ENCODE measurements around the gene SLC25A6.
"Not testable (repeated sequence)": the region's sequence is repeated elsewhere in the genome, so short reads cannot be mapped to it uniquely, and the experiment has no call there.

The SLC25A6 gene

DNA sequence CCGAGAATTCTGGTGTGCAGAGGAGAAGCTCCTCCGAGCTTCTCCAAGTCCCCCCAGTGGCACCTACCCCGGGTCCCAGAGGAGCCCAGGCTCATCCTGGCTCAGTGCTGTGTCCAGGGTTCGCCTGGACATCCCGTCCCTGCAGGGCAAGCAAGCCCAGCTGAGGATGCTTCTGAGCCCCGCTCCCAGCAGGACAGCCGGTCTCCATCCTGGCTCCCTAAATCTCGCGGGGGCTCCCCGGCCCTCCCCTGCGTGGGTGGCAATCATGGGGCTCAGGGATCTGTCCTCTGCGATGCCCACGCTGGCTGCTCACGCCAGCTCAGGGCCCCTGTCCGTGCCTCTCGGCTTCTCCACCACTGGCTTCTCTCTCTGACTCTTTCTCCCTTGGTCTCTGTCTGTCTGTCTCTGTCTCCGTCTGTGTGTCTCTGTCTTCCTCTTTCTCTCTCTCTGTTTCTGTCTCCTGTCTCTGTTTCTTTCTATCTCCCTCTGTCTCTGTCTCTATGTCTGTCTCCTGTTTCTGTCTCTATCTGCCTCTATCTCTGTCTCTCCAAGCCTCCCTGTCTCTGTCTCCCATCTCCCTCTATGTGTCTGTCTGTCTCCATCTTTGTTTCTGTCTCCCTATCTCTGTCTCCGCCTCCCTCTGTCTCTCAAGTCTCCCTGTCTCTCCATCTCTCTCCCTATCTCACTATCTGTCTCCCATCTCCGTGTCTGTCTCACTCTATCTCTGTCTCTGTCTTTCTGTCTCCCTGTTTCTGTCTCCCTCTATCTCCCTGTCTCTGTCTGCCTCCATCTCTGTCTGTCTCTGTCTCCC lies 27.8 kb upstream of the SLC25A6 start:
- DNase-seq (ENCODE audit: insufficient read length, low spot score) = no peak
- no peak for FAIRE-seq
- no peak for TF ChIP-seq POLR2A (IDR thresholded peaks at IDR 0.05; ENCODE audit: low read depth, low read length)

DNA sequence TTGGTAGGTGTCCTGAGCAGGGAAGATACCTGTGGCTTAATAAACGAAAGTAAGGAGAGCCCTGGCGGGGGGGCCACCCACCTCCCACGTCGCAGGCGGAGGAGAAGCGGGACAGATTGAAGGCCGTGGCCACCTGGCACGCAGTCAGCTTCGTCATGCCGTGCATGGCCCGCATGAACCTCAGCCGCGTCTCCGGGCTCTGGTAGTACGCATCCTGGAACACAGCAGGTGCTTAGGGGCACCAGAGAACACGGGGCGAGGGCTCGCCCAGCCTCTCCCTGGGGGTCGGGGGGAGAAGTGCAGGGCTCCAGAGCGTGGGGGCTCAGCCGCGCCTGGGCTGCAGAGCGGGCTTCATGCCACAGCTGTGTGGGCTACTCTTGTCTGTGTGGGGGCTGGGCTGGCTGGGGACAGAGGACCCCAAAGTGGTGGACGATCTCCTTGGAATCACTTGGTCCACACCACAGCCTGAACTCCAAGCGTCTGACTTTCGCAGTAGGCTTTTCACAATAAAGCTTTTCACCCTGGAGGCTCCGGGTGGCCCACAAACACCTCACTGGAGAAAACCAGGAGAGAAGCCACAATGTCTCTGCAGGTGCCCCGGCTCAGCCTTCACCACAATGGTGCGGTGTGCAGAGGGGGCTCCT lies 27.1 kb upstream of the SLC25A6 start:
- FAIRE-seq (no peak), DNase-seq (ENCODE audit: insufficient read length, low spot score) (no peak)
- TF ChIP-seq POLR2A (IDR thresholded peaks at IDR 0.05; ENCODE audit: low read depth, low read length) = no peak; the same call in 1 of the 2 replicates

DNA sequence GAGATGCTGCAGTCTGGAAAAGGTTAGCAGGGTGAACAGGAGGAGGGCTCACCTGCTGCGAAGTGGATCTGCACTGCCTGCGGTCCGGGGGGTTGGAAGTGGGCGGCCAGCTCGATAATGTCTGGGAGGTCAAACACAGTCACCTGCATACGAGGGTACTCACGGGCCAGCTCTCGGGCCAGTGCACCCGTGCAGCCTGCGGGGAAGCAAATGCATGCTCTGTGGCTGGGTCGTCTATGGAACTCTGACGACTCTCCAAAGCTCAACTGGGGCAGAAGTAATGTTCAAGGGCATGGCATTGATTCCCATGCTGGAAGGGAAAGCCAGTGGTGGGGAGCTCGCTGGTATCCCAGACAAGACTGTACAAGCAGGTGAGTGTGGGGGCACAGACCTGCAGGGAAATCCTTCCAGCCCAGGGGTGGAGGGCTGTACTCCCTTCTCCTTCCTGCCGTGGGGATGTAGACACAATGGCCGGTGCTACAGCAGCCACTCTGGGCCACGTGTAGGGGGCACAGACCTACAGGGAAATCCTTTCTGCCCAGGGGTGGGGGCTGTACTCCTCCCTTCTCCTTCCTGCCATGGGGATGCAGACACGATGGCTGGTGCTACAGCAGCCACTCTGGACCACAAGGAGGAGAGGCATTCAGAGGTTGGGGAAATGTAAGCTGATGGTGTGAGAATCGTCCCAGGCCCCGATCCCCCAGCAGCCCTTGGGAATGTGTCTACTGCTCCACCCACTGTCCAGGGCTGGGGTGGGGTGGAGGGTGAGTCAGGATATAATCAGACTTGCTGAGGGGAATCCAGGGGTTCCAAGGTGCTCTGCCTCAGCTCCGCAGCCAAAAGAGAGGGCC lies 26.2 kb upstream of the SLC25A6 start:
- DNase-seq (ENCODE audit: insufficient read length, low spot score) (no peak), FAIRE-seq (no peak)
- 0 out of 2 replicates have a peak, but pooled peaks have one; percentile 8 for TF ChIP-seq POLR2A (IDR thresholded peaks at IDR 0.05; ENCODE audit: low read depth, low read length)

GRCh38 chrX:1416965-1417760 lies 25.2 kb upstream of the SLC25A6 start:
- no peak for DNase-seq (ENCODE audit: insufficient read length, low spot score)
- FAIRE-seq = no peak
- no peak for TF ChIP-seq POLR2A (IDR thresholded peaks at IDR 0.05; ENCODE audit: low read depth, low read length)

GRCh38 chrX:1416327-1416784 lies 24.4 kb upstream of the SLC25A6 start:
- FAIRE-seq (no peak), DNase-seq (ENCODE audit: insufficient read length, low spot score) (no peak)
- TF ChIP-seq POLR2A (IDR thresholded peaks at IDR 0.05; ENCODE audit: low read depth, low read length) = no peak

DNA sequence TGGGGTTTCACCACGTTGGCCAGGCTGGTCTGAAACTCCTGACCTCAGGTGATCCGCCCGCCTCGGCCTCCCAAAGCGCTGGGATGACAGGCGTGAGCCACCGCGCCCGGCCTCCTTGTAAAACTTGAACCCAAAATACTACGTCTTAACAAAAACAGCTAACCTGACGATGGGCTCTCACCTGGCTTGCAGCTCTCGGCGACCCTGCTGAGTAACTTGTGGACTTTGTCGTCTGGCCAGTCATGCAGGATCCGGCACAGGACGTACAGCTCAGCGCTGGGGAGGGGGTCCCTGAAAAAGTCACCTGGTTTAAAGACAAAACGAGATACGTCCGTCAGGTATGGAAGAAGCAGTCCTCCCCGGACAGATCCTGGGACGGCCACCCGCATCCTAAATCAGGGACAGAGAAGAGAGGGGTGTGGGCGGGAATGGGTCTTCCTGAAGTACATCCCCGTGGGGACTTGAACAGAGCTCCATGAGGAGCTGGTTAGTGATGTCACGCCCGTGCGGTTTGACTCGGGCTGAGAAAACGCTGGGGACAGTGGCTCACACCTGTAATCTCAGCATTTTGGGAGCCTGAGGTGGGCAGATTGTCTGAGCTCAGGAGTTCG lies 20.7 kb upstream of the SLC25A6 start:
- FAIRE-seq (no peak), DNase-seq (ENCODE audit: insufficient read length, low spot score) (no peak)
- TF ChIP-seq POLR2A (IDR thresholded peaks at IDR 0.05; ENCODE audit: low read depth, low read length) = no peak

- no peak for FAIRE-seq
- no peak for TF ChIP-seq POLR2A (IDR thresholded peaks at IDR 0.05; ENCODE audit: low read depth, low read length)
- DNase-seq (ENCODE audit: insufficient read length, low spot score) = no peak
Observed at GRCh38 chrX:1411326-1411725, 19.4 kb upstream of the SLC25A6 start.

DNA sequence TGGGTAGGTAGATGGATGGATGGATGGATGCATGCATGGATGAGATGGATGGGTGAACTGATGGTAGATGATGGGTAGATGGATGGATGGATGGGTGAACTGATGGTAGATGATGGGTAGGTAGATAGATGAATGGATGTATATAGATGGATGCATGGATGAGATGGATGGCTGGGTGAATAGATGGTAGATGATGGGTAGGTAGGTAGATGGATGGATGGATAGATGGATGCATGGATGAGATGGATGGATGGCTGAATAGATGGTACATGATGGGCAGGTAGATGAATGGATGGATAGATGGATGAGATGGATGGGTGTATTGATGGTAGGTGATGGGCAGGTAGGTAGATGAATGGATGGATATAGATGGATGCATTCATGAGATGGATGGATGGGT lies 15.1 kb upstream of the SLC25A6 start:
- FAIRE-seq (no peak), DNase-seq (ENCODE audit: insufficient read length, low spot score) (no peak)
- no peak for TF ChIP-seq POLR2A (IDR thresholded peaks at IDR 0.05; ENCODE audit: low read depth, low read length)

- not testable (repeated sequence) for DNase-seq (ENCODE audit: insufficient read length, low spot score); FAIRE-seq
Observed at GRCh38 chrX:1405769-1406168, 13.9 kb upstream of the SLC25A6 start.

DNA sequence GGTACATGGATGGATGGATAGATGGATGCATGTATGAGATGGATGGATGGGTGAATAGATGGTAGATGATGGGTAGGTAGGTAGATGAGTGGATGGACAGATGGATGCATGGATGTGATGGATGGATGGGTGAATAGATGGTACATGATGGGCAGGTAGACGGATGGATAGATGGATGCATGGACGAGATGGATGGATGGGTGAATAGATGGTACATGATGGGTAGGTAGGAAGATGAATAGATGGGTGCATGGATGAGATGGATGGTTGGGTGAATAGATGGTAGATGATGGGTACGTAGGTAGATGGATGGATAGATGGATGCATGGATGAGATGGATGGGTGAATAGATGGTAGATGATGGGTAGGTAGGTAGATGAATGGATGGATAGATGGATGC lies 12.0 kb upstream of the SLC25A6 start:
- FAIRE-seq; DNase-seq (ENCODE audit: insufficient read length, low spot score): not testable (repeated sequence)

DNA sequence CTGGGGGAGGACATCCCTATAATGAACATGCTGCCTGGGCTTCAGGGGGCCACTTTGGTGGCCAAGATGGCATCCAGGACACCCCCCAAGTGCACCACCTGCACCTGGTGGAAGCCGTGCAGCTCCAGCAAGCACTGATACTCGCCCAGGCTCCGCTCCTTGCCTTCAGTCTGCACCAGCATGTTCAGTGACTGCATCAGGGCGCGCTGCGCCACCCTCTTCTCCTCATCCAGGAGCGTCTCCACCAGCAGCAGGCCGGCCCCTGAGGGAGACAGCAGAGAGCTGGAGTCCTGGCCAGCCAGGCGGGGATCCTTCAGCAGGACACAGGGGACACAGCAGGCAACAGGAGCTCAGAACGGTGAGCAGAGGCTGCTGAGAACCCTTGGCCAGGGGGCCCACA lies 11.3 kb upstream of the SLC25A6 start:
- no peak for TF ChIP-seq POLR2A (IDR thresholded peaks at IDR 0.05; ENCODE audit: low read depth, low read length)
- FAIRE-seq = no peak
- no peak for DNase-seq (ENCODE audit: insufficient read length, low spot score)

- DNase-seq (ENCODE audit: insufficient read length, low spot score) = no peak
- no peak for FAIRE-seq
- no peak for TF ChIP-seq POLR2A (IDR thresholded peaks at IDR 0.05; ENCODE audit: low read depth, low read length)
Observed at GRCh38 chrX:1401611-1402430, 9.9 kb upstream of the SLC25A6 start.

All from H54 (cell line).